Liver (tissue), 3 donors: ENCODE data around the gene PBX4.

Experiments used
- NR2F2 ChIP-seq: IDR thresholded peaks from 2 replicates; pipeline ENCODE4 v1.6.1; 2016; ENCODE audit warnings: antibody characterized with exemption
- TAF1 ChIP-seq: conservative IDR thresholded peaks from 2 replicates; pipeline ENCODE4 v1.6.1; 2016; ENCODE audit warnings: antibody characterized with exemption, mild to moderate bottlenecking
- TF ChIP-seq, protein P1 (sequence below): fragments of 150-350 bp; IDR thresholded peaks from 2 replicates; pipeline ENCODE4 v1.5.1; 2017; ENCODE audit warnings: improper control_type of control experiment, low read depth, low read length; ENCODE audit not compliant: missing input control
- TF ChIP-seq, protein P2 (sequence below): IDR thresholded peaks from 2 replicates; pipeline ENCODE4 v1.6.1; 2016; ENCODE audit warnings: antibody characterized with exemption
- TF ChIP-seq, protein P3 (sequence below): IDR thresholded peaks from 2 replicates; pipeline ENCODE4 v1.6.1; 2016; ENCODE audit warnings: antibody characterized with exemption, mild to moderate bottlenecking
- TF ChIP-seq, protein P4 (sequence below): IDR thresholded peaks from 2 replicates; pipeline ENCODE4 v1.6.1; 2016; ENCODE audit warnings: antibody characterized with exemption
- donor health status: healthy.
- donor health status: healthy.

DNA sequence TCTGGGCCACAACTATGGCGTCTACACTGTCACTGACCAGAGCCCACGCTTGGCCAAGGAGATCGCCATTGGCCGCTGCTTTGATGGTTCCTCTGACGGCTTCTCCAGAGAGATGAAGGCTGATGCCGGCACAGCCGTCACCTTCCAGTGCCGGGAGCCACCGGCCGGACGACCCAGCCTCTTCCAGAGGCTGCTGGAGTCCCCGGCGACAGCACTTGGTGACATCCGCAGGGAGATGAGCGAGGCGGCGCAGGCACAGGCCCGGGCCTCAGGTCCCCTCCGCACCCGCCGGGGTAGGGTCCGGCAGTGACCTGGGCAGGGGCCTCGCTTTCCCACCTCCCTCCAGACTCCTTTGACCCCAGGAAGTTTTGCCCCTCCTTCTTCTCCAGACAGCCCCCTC is 72.8 kb downstream of the PBX4 start:
- TF ChIP-seq, protein P1, sequence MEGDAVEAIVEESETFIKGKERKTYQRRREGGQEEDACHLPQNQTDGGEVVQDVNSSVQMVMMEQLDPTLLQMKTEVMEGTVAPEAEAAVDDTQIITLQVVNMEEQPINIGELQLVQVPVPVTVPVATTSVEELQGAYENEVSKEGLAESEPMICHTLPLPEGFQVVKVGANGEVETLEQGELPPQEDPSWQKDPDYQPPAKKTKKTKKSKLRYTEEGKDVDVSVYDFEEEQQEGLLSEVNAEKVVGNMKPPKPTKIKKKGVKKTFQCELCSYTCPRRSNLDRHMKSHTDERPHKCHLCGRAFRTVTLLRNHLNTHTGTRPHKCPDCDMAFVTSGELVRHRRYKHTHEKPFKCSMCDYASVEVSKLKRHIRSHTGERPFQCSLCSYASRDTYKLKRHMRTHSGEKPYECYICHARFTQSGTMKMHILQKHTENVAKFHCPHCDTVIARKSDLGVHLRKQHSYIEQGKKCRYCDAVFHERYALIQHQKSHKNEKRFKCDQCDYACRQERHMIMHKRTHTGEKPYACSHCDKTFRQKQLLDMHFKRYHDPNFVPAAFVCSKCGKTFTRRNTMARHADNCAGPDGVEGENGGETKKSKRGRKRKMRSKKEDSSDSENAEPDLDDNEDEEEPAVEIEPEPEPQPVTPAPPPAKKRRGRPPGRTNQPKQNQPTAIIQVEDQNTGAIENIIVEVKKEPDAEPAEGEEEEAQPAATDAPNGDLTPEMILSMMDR = no peak
- TF ChIP-seq, protein P2, sequence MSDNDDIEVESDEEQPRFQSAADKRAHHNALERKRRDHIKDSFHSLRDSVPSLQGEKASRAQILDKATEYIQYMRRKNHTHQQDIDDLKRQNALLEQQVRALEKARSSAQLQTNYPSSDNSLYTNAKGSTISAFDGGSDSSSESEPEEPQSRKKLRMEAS = no peak
- TF ChIP-seq, protein P3, sequence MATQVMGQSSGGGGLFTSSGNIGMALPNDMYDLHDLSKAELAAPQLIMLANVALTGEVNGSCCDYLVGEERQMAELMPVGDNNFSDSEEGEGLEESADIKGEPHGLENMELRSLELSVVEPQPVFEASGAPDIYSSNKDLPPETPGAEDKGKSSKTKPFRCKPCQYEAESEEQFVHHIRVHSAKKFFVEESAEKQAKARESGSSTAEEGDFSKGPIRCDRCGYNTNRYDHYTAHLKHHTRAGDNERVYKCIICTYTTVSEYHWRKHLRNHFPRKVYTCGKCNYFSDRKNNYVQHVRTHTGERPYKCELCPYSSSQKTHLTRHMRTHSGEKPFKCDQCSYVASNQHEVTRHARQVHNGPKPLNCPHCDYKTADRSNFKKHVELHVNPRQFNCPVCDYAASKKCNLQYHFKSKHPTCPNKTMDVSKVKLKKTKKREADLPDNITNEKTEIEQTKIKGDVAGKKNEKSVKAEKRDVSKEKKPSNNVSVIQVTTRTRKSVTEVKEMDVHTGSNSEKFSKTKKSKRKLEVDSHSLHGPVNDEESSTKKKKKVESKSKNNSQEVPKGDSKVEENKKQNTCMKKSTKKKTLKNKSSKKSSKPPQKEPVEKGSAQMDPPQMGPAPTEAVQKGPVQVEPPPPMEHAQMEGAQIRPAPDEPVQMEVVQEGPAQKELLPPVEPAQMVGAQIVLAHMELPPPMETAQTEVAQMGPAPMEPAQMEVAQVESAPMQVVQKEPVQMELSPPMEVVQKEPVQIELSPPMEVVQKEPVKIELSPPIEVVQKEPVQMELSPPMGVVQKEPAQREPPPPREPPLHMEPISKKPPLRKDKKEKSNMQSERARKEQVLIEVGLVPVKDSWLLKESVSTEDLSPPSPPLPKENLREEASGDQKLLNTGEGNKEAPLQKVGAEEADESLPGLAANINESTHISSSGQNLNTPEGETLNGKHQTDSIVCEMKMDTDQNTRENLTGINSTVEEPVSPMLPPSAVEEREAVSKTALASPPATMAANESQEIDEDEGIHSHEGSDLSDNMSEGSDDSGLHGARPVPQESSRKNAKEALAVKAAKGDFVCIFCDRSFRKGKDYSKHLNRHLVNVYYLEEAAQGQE = no peak
- TF ChIP-seq NR2F2 = no peak
- TF ChIP-seq, protein P4, sequence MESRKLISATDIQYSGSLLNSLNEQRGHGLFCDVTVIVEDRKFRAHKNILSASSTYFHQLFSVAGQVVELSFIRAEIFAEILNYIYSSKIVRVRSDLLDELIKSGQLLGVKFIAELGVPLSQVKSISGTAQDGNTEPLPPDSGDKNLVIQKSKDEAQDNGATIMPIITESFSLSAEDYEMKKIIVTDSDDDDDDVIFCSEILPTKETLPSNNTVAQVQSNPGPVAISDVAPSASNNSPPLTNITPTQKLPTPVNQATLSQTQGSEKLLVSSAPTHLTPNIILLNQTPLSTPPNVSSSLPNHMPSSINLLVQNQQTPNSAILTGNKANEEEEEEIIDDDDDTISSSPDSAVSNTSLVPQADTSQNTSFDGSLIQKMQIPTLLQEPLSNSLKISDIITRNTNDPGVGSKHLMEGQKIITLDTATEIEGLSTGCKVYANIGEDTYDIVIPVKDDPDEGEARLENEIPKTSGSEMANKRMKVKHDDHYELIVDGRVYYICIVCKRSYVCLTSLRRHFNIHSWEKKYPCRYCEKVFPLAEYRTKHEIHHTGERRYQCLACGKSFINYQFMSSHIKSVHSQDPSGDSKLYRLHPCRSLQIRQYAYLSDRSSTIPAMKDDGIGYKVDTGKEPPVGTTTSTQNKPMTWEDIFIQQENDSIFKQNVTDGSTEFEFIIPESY = no peak
- no peak for TF ChIP-seq TAF1
